A673 (cell line): ENCODE data around the gene VSIG10L. TPM values are rescaled to one million over a fixed set of nuclear protein-coding genes. Genes with fewer than 3 reads are reported as not detected.

Experiments used
- BruUV-seq: library from RNA; stranded (reverse); fragments of 400-500 nt; replicated peaks from 2 replicates; lab custom pipeline; 2021; lab: Mats Ljungman, UMichigan
- CTCF ChIA-PET: fragments of 300-600 bp; sonication (Branson Sonifier 250); formaldehyde crosslinking; loops from one replicate; lab custom pipeline; 2022; ENCODE audit warnings: antibody characterized with exemption; lab: Charles Lee
- POLR2A ChIA-PET: fragments of 300-600 bp; sonication (Branson Sonifier 250); formaldehyde crosslinking; loops from one replicate; lab custom pipeline; 2022; ENCODE audit warnings: antibody characterized with exemption; ENCODE audit not compliant: low non-redundant PET; lab: Charles Lee
- DNase-seq: peaks from one replicate; pipeline ENCODE4 v3.0.0-alpha.2; 2015; ENCODE audit warnings: low spot score
- H3K27ac ChIP-seq: fragments of 200-600 bp; sonication (generic); 2 replicates; pipeline ENCODE4 v1.5.1; 2016; ENCODE audit warnings: mixed run types, low read depth, mild to moderate bottlenecking, mixed read lengths, antibody characterized with exemption, low read length; ENCODE audit not compliant: poor library complexity, severe bottlenecking
- H3K27me3 ChIP-seq: fragments of 200-600 bp; sonication (generic); replicated peaks from 2 replicates; pipeline ENCODE4 v1.6.1; 2017; ENCODE audit warnings: mixed run types, low read depth, mild to moderate bottlenecking, mixed read lengths, antibody characterized with exemption, low read length; ENCODE audit not compliant: insufficient read depth, poor library complexity
- H3K36me3 ChIP-seq: fragments of 200-600 bp; sonication (generic); 2 replicates; pipeline ENCODE4 v1.6.1; 2016; ENCODE audit warnings: mixed run types, mild to moderate bottlenecking, mixed read lengths, antibody characterized with exemption, low read length; ENCODE audit not compliant: insufficient read depth, poor library complexity, severe bottlenecking
- H3K4me1 ChIP-seq: fragments of 200-600 bp; sonication (generic); 2 replicates; pipeline ENCODE4 v1.6.1; 2017; ENCODE audit warnings: mixed run types, mild to moderate bottlenecking, mixed read lengths, antibody characterized with exemption, low read length; ENCODE audit not compliant: insufficient read depth, poor library complexity, severe bottlenecking
- H3K4me3 ChIP-seq: fragments of 200-600 bp; sonication (generic); 2 replicates; pipeline ENCODE4 v1.5.1; 2016; ENCODE audit warnings: low read depth, mixed run types, mild to moderate bottlenecking, mixed read lengths, low read length; ENCODE audit not compliant: poor library complexity, severe bottlenecking
- H3K9me3 ChIP-seq: fragments of 200-600 bp; sonication (generic); 2 replicates; pipeline ENCODE4 v1.6.1; 2016; ENCODE audit warnings: mixed run types, low read depth, mild to moderate bottlenecking, mixed read lengths, antibody characterized with exemption, low read length; ENCODE audit not compliant: poor library complexity, severe bottlenecking
- EZH2 ChIP-seq: fragments of 200-600 bp; sonication (generic); IDR thresholded peaks from 2 replicates; pipeline ENCODE4 v1.6.1; 2017; ENCODE audit warnings: borderline replicate concordance, low read depth, mild to moderate bottlenecking, mixed read lengths, antibody characterized with exemption, low read length; ENCODE audit not compliant: poor library complexity, severe bottlenecking
- intact Hi-C: fragments of 100-400 bp; cut with micrococcal nuclease; formaldehyde crosslinking; loops from one replicate; pipeline ENCODE4 v1.10.0; 2022; ENCODE audit not compliant: unreplicated experiment
- total RNA-seq: library from RNA; stranded (reverse); gene quantifications from 2 replicates; pipeline ENCODE4 v1.2.3, GENCODE V29; 2021
- TF ChIP-seq, protein P1 (sequence below): fragments of 300-800, 200-600 bp; sonication (generic); conservative IDR thresholded peaks from 2 replicates; pipeline ENCODE4 v1.5.1; 2017; ENCODE audit warnings: low read depth, mild to moderate bottlenecking, antibody characterized with exemption, low read length, moderate library complexity, mixed read lengths

VSIG10L gene
- total RNA-seq, 1 experiment from 2014 or later = 0.69 TPM

- no peaks in the 10 kb centered on the region for H3K9me3 ChIP-seq
- no peak for TF ChIP-seq EZH2
- TF ChIP-seq, protein P1, sequence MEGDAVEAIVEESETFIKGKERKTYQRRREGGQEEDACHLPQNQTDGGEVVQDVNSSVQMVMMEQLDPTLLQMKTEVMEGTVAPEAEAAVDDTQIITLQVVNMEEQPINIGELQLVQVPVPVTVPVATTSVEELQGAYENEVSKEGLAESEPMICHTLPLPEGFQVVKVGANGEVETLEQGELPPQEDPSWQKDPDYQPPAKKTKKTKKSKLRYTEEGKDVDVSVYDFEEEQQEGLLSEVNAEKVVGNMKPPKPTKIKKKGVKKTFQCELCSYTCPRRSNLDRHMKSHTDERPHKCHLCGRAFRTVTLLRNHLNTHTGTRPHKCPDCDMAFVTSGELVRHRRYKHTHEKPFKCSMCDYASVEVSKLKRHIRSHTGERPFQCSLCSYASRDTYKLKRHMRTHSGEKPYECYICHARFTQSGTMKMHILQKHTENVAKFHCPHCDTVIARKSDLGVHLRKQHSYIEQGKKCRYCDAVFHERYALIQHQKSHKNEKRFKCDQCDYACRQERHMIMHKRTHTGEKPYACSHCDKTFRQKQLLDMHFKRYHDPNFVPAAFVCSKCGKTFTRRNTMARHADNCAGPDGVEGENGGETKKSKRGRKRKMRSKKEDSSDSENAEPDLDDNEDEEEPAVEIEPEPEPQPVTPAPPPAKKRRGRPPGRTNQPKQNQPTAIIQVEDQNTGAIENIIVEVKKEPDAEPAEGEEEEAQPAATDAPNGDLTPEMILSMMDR = no peak
- H3K27ac ChIP-seq = peak overlapping the region; percentile 76
- H3K36me3 ChIP-seq = no peaks in the 10 kb centered on the region
- intact Hi-C loops = loop anchor here (2.0 kb wide), 2 partner anchors 28 kb away; no protein-coding TSS in a partner anchor
- no peak for DNase-seq
- no peaks in the 10 kb centered on the region for H3K27me3 ChIP-seq
- POLR2A ChIA-PET = interaction anchor here (0.6 kb wide), 2 partner anchors 28 to 616 kb away, joined by 3 to 6 read pairs; no protein-coding TSS in a partner anchor
- H3K4me1 ChIP-seq = peaks cover 9% of the 10 kb centered on the region
- BruUV-seq = no TSS peak
- CTCF ChIA-PET = interaction anchor here (1.0 kb wide), 1 partner anchor 28 kb away, joined by 6 read pairs; no protein-coding TSS in a partner anchor
- peak overlapping the region; percentile 64 for H3K4me3 ChIP-seq
Observed at GRCh38 chr19:51367255-51367564, 25.3 kb upstream of the VSIG10L start.

DNA sequence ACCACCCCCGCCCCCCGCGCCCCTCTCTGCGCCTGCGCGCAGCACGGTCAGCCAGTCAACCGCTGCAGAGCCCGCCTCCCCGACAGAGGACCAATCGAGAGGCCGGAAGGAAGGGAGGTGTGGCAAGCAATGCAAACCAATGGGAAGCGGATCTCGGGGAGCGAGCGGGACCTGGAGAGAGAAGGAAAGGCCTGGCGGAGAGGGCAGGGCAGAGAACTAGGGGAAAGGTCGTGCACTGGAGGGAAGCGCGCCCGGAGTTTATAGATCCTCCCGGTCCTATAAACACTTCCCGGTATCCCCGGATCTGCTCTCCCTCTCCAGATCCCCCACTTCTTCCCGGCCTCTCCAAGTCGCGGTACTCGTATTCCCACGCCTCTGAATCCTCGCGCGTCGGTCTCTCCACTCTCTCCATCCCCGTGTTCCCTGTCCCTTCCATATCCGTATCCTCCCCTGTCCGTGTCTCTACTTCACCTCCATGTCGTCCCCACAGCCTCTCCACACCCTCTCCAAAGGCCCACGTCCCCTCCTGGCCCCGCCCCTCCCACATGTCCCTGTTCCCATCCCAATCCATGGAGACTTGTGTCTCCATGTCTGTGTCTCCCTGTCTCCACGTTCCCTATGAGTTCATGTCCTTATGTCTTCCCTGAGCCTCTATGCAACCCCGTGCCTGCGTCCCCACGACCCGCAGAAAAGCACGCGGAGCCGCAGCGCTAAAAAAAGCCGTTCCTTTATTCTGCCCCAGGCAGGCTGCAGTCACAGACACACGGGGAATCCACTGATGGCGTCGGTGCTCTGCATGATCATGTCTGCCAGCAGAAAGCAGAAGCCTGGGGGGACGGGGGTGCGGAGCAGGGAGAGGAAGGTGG lies 24.7 kb upstream of the VSIG10L start:
- no TSS peak for BruUV-seq
- DNase-seq = peak; percentile 98
- Histone ChIP-seq H3K9me3 (no peaks in the 10 kb centered on the region), H3K27me3 (no peaks in the 10 kb centered on the region), H3K27ac (peak overlapping the region; percentile 76), H3K36me3 (no peaks in the 10 kb centered on the region), H3K4me3 (peak overlapping the region; percentile 64), H3K4me1 (peaks cover 9% of the 10 kb centered on the region)
- POLR2A ChIA-PET = interaction anchor here (0.6 kb wide), 1 partner anchor 616 kb away, joined by 3 read pairs; no protein-coding TSS in a partner anchor
- intact Hi-C loops = loop anchor here (2.0 kb wide), 2 partner anchors 28 kb away; no protein-coding TSS in a partner anchor
- no peak for TF ChIP-seq EZH2
- TF ChIP-seq, protein P1 = no peak
- CTCF ChIA-PET = interaction anchor here (1.0 kb wide), 1 partner anchor 27 kb away, joined by 6 read pairs; no protein-coding TSS in a partner anchor

DNA sequence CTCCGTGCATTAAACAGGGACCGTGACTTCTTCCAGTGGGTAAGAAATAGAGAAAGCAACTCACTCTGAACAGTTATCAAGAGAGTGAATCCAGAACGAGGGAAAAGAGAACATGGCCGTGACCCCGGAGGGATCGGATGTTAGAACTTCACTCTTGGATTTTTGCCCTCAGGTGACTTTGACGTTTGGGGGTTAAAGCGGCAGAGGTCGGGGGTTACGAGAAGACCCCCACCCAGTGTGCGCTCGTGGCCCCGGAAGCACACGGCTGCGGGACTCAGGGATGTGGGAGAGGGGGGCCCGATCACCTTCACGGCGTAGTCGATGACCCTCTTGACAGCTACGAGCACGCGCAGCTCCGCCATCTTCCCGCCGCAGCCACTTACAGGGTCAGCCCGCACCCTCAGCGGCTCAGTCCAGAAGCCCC lies 24.0 kb upstream of the VSIG10L start, which contains the start of gene ETFB:
ETFB (minus strand) TSS at position 424 of the 424 bp plus-strand sequence; CDS start at position 362, 62 bp downstream.
- peak within 1 kb of the TSS; percentile 77 for H3K27ac ChIP-seq
- no peak for TF ChIP-seq EZH2
- TF ChIP-seq, protein P1 = no peak
- ChIA-PET POLR2A (no interaction called here), CTCF (interaction anchor here (1.2 kb wide), 1 partner anchor 34 kb away, joined by 3 read pairs; no protein-coding TSS in a partner anchor)
- TSS peak; percentile 87 for BruUV-seq
- DNase-seq = no peak
- intact Hi-C loops = loop anchor here (2.0 kb wide), 2 partner anchors 27 to 29 kb away; no protein-coding TSS in a partner anchor
- no peaks in the 10 kb centered on the region for H3K9me3 ChIP-seq
- peak within 1 kb of the TSS; percentile 64 for H3K4me3 ChIP-seq
- no peaks in the 10 kb centered on the region for H3K36me3 ChIP-seq
- H3K27me3 ChIP-seq = no peaks in the 10 kb centered on the region
- H3K4me1 ChIP-seq = peaks cover 9% of the 10 kb centered on the region
